HG03175 (cell line): Measurements from ENCODE around the gene EPB41L4B.

ENCODE experiments used
- ATAC-seq: cut with Tn5 transposase; IDR thresholded peaks from one replicate; pipeline ENCODE4 v1.9.1; 2021; ENCODE audit warnings: mild to moderate bottlenecking, moderate library complexity; ENCODE audit not compliant: unreplicated experiment

EPB41L4B gene

GRCh38 chr9:109321727-109322126 is 868 bp upstream of the EPB41L4B start:
- no peak for ATAC-seq

- peak; percentile 28 for ATAC-seq
Measured at GRCh38 chr9:109320331-109320741, 523 bp downstream of the EPB41L4B start.

- peak; percentile 15 for ATAC-seq
Measured at GRCh38 chr9:109319626-109320241, 1.1 kb downstream of the EPB41L4B start.

GRCh38 chr9:109319017-109319625 is 1.7 kb downstream of the EPB41L4B start:
- ATAC-seq = no peak

- no peak for ATAC-seq
Measured at GRCh38 chr9:109317979-109318741, 2.7 kb downstream of the EPB41L4B start.

- no peak for ATAC-seq
Measured at GRCh38 chr9:109317311-109317978, 3.4 kb downstream of the EPB41L4B start.

GRCh38 chr9:109316207-109316640 is 4.6 kb downstream of the EPB41L4B start:
- no peak for ATAC-seq

GRCh38 chr9:109315480-109316206 is 5.2 kb downstream of the EPB41L4B start:
- no peak for ATAC-seq

GRCh38 chr9:109314011-109314531 is 6.8 kb downstream of the EPB41L4B start:
- no peak for ATAC-seq

- no peak for ATAC-seq
Measured at GRCh38 chr9:109313351-109313750, 7.5 kb downstream of the EPB41L4B start.

GRCh38 chr9:109312783-109313182 is 8.1 kb downstream of the EPB41L4B start:
- no peak for ATAC-seq

- peak; percentile 73 for ATAC-seq
Measured at GRCh38 chr9:109311731-109312130, 9.1 kb downstream of the EPB41L4B start.

GRCh38 chr9:109311286-109311685 is 9.6 kb downstream of the EPB41L4B start:
- ATAC-seq = no peak

GRCh38 chr9:109310486-109310901 is 10.4 kb downstream of the EPB41L4B start:
- ATAC-seq = no peak

GRCh38 chr9:109309282-109309681 is 11.6 kb downstream of the EPB41L4B start:
- no peak for ATAC-seq

- no peak for ATAC-seq
Measured at GRCh38 chr9:109307380-109308240, 13.2 kb downstream of the EPB41L4B start.

- no peak for ATAC-seq
Measured at GRCh38 chr9:109305801-109306200, 15.1 kb downstream of the EPB41L4B start.

- no peak for ATAC-seq
Measured at GRCh38 chr9:109304347-109304746, 16.5 kb downstream of the EPB41L4B start.

GRCh38 chr9:109303900-109304299 is 17.0 kb downstream of the EPB41L4B start:
- ATAC-seq = no peak

GRCh38 chr9:109302606-109303005 is 18.3 kb downstream of the EPB41L4B start:
- ATAC-seq = no peak
